Spleen (tissue), 7 donors: ENCODE measurements around the gene VCPKMT.

Experiments used
- CTCF ChIP-seq, 11 experiments: fragments of 200-600 bp in 7 of 11; fragments of 450-650 bp in 4 of 11; sonication (generic) in 4 of 11; IDR thresholded peaks in 8 of 11; conservative IDR thresholded peaks in 3 of 11; 1 replicate in 7 of 11; 2 replicates in 4 of 11; pipeline versions ENCODE4 v1.4.0 to v1.8.0; 2016 to 2021; ENCODE audit warnings: antibody characterized with exemption in 11 of 11, inconsistent platforms in 4 of 11, mild to moderate bottlenecking in 1 of 11
- POLR2A ChIP-seq, 3 donors: fragments of 450-650 bp; IDR thresholded peaks; one replicate each; pipeline ENCODE4 v1.5.1; 2017; ENCODE audit warnings: antibody characterized with exemption in 3 of 3, mild to moderate bottlenecking in 1 of 3
- donor health status: DM: no; HTN: no; CAD: no; lungs with moderate emphysema.
- donor health status: DM: no; HTN: no; CAD: no.
- donor health status: DM: no; HTN: no; CAD: no.

- TF ChIP-seq CTCF (IDR thresholded peaks at IDR 0.05 in 8 of 11, conservative IDR thresholded peaks at IDR 0.05 in 3 of 11) (no peak), POLR2A (IDR thresholded peaks at IDR 0.05) (no peak)
Measured at GRCh38 chr14:50091240-50091913, 25.0 kb downstream of the VCPKMT start.
